CD4-positive, alpha-beta T cell treated with Interleukin-6 for 4 hours (primary cell): ENCODE results near the gene DDX39A.
"Not testable (repeated sequence)": the region's sequence is repeated elsewhere in the genome, so short reads cannot be mapped to it uniquely, and the experiment has no call there.

Experiments
- DNase-seq: peaks from one replicate; pipeline ENCODE4 v3.0.0-alpha.2; 2020; ENCODE audit warnings: mixed read lengths

Gene DDX39A

DNA sequence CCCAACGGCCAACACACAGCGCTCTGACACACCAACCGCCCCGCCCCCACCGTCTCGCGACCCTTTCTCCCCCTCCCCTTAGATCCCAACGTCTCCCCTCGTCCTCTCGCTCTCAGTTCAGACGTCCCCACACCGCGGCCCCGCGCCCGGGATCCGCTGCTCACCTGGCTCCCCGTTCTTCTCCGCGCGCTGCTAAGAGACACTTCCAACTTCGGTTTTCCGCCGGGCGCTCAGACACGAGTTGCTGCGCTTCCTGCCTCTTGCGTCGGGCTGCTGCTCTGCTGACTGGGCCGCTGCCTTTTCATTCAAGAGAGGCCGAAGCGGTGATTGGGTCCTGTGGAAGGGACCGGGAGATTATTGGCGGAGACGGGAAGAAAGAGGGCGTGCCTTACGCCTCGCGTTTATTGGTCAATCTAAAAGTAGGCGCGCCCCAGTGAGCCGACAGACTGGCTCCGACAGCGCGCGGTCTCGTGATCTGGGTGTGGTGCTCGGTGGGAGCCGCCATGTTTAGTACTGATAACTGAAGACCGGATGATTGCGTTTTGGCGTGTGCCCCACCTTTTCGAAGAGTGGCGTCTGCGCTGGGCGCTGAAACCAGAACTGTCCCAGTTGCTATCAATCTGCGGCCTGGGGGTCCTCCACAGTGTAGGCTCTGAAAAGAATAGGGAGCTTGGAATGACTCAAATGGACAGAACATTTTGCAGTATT lies at the start of gene DDX39A:
Gene DDX39A, minus strand, starts transcription at position 236 of the 708 bp plus-strand sequence. CDS start 6,121 bp downstream, outside the sequence.
- peak; percentile 97 for DNase-seq

DNA sequence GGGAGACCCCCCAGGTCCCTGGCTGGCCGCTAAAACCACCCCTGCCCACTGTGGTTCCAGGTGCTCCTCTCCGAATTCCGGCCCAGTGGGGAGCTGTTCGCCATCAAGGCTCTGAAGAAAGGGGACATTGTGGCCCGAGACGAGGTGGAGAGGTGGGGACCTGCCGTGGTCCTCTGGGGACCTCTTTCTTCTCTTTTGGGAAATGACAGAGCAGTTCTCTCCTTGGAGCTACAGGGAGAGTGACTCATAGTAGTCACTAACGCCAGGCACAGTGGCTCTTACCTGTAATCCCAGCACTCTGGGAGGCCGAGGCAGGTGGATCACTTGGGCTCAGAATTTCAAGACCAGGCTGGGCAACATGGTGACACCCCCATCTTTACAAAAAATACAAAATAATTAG lies 48.7 kb upstream of the DDX39A start:
- DNase-seq = no peak

DNA sequence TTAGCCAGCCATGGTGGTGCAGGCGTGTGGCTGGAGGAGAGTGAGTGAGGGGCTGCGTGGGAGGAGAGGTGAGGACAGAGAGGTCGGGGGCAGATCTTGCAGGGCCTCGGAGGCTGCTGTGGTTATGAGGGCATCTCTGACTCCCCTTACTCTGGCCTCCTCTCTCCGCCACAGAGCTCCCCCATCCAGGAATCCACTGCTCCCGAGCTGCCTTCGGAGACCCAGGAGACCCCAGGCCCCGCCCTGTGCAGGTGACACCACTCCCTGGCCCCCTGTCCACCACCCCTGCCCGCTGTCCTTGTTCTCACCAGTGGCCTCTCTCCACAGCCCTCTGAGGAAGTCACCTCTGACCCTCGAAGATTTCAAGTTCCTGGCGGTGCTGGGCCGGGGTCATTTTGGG lies 48.2 kb upstream of the DDX39A start:
- no peak for DNase-seq

DNA sequence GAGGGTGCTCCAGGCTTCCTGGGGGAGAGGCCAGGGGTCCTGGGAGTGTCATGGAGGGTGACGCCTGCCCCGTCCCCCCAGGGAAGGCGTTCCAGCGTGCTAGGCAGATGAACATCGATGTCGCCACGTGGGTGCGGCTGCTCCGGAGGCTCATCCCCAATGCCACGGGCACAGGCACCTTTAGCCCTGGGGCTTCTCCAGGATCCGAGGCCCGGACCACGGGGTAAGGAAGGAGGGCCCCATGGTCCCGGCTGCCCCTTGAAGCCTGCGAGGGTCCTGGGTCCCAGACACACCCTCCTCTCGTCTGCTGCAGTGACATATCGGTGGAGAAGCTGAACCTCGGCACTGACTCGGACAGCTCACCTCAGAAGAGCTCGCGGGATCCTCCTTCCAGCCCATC lies 44.6 kb upstream of the DDX39A start:
- no peak for DNase-seq

DNA sequence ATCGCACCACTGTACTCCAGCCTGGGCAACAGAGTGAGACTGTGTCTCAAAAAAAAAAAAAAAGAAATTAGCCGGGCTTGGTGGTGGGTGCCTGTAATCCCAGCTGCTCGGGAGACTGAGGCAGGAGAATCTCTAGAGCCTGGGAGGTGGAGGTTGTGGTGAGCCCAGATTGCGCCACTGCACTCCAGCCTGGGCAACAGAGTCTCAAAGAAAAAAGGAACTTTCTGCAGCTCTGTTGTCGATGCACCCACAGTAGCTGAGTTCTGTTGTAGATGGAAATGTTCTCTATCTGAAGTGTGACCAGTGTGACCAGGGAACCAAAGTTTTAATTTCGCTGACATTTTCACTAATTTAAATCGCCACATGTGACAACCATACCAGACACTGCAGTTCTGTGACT lies 43.3 kb upstream of the DDX39A start:
- not testable (repeated sequence) for DNase-seq

DNA sequence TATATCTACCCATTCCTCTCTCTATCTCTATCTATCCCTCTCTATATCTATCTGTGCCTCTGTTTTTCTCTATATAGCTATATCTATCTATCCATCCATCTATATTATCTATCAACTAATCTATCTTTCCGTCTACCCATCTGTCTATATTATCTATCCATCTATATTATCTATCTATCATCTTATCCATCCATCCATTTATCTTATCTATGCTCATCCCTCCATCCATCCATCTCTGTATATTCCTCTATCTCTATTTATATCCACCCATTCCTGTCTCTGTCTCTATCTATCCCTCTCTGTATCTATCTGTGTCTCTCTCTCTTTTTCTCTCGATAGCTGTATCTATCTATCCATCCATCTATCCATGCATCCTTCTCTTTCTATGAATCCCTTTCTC lies 41.8 kb upstream of the DDX39A start:
- DNase-seq = no peak

DNA sequence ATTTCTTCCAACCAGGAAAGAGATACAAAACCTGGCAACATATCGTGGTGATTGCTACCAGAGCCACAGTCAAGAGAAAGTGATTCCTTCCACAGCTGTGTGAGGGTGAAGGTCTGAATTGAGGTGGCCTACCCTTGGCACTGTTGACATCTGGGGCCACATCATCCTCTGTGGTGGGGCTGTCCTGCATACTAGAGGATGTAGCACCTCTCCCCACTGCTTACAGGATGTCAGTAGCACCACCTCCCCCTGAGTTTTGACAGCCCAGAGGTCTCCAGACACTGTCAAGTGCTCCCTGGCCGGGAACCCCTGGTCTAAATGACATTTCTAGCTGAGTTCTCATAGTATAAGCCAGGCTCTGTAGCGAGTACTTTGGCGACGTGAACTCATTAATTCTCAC lies 40.6 kb upstream of the DDX39A start:
- no peak for DNase-seq

DNA sequence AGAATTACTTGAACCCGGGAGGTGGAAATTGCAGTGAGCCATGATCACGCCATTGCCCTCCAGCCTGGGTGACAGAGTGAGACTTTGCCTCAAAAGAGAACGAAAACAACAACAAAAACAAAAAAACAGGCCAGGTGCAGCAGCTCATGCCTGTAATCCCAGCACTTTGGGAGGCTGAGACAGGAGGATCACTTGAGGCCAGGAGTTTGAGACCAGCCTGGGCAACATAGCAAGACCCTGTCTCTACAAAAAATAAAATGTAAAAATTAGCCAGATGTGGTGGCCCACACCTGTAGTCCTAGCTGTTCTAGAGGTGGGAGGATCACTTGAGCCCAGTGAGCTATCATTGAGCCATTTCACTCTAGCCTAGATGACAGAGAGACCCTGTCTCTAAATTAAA lies 33.2 kb upstream of the DDX39A start:
- not testable (repeated sequence) for DNase-seq

DNA sequence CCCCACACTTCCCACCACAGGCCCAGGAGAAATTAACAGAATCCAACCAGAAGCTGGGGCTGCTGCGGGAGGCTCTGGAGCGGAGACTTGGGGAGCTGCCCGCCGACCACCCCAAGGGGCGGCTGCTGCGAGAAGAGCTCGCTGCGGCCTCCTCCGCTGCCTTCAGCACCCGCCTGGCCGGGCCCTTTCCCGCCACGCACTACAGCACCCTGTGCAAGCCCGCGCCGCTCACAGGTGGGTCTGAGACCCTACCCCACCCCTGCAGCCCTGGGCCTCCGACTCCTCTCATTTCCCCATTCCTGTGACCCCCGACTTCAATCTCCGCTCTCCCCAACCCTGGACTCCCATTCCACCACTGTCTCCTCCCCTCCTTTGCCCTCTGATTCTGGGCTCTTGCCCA lies 31.7 kb upstream of the DDX39A start:
- DNase-seq = no peak

DNA sequence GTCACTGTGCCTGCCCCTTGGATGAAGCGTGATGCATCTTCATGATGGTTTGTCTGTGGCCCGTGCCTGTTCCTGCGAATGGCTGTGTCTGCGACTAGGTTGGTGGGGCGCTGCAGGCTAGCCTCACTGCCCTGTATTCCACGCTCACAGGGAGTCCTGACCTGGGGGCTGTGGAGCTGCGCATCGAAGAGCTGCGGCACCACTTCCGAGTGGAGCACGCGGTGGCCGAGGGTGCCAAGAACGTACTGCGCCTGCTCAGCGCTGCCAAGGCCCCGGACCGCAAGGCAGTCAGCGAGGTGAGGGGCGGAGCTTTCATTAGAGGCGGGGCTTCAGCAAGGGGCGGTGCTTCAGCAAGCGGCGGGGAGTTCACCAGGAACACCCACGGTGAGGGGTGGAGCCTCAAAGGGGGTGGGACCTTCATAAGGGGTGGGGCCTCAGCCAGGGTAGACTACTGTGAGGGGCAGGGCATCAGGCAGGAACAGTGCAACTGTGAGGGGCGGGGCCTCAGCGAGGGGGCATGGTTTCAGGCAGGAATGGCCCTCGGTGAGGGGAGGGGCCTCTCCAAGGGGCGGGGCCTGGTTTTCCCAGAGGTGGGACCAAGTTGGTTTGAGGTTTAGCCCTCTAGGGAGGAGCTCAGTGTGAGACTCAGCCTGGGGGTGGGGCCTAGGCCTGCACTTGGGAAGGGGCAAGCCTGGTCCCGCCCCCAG lies 31.2 kb upstream of the DDX39A start:
- peak; percentile 34 for DNase-seq

DNA sequence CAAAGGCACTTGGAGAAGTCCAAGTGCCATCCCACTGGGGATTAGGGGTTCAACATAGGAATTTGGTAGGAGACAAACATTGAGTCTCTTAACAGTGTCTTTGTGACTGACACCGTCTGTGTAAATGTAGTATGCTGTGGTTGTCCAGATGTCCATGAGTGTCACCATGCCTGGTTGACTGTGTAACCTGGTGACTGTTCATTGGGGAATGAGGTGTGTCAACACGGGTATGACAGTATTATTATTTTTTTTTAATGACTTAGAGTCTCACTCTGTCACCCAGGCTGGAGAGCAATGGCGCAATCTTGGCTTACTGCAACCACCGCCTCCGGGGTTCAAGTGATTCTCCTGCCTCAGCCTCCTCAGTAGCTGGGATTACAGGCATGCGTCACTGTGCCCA lies 30.2 kb upstream of the DDX39A start:
- no peak for DNase-seq

DNA sequence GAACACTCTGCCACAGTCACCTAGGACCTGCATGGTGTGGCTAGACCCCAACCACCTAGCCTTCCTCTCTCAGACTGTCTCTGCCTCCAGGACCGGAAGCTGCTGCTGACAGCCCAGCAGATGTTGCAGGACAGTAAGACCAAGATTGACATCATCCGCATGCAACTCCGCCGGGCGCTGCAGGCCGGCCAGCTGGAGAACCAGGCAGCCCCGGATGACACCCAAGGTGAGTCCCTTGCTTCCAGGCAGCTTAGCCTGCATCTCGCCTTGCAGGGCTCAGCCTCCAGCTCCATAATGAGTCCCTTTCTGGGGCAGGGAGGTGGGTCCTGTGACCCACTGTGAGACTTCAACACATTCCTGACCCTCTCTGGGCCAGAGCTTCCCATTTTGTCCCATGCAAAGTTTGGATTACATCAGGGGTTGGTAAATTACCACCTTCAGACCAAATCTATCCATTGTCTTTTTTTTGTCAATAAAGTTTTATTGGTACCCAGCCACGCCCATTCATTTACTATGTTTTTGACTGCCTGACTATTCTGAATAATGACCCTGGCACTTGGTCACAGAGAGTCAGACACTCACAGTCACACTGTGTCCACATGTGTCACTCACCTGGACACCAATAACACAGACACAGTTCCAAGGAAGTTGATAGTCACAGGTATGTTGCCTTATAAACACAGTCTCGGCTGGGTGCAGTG lies 27.3 kb upstream of the DDX39A start:
- no peak for DNase-seq

DNA sequence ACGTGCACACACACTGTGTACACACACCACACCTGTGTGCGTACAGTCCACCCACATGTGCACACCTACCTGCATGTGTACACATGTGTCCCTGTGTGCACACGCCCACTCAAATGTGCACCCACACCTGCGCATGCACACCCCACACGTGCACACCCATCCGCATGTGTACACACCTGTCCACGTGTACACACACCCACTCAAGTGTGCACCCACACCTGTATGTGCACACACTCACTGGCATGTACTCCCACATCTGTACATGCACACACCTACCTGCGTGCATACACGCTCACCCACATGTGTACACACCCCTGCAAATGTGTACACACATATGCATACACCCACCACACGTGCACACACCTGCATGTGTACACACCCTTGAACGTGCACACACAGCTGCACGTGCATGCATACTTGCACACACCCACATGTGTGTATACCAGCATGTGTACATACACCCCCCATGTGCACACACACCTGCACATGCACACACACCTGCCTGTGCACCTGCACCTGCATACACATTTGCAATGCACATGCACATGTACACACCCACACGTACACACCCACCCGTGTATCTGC lies 24.6 kb upstream of the DDX39A start:
- DNase-seq = no peak

DNA sequence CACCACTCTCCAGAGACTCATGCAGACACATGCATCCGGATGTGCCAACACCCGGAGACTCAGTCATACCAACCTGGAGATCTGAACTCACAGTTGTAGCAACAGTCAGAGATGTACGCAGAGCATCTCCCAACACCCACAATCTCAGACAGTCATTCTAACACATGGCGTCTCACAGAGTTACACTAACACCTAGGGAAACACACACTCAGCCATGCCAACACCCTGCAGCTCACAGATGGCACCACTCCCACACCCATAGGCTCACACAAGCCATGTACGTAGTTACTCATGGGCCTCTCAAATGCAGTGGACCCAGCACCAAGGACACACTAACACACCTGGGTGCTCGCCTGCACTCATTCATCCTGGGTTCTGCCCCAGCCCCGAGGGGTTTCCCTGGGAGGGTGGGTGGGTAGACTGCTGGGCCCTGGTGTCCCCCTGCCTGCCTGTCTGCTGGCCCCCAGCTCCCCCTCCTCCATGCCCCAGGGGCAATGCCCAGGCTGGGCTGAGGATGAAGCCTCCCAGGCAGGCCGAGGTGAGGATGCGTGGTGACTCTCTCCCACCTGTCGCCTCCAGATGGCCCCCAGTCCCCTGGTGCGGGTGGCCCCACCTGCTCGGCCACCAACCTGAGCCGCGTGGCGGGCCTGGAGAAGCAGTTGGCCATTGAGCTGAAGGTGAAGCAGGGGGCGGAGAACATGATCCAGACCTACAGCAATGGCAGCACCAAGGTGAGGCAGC lies 23.9 kb upstream of the DDX39A start:
- no peak for DNase-seq

DNA sequence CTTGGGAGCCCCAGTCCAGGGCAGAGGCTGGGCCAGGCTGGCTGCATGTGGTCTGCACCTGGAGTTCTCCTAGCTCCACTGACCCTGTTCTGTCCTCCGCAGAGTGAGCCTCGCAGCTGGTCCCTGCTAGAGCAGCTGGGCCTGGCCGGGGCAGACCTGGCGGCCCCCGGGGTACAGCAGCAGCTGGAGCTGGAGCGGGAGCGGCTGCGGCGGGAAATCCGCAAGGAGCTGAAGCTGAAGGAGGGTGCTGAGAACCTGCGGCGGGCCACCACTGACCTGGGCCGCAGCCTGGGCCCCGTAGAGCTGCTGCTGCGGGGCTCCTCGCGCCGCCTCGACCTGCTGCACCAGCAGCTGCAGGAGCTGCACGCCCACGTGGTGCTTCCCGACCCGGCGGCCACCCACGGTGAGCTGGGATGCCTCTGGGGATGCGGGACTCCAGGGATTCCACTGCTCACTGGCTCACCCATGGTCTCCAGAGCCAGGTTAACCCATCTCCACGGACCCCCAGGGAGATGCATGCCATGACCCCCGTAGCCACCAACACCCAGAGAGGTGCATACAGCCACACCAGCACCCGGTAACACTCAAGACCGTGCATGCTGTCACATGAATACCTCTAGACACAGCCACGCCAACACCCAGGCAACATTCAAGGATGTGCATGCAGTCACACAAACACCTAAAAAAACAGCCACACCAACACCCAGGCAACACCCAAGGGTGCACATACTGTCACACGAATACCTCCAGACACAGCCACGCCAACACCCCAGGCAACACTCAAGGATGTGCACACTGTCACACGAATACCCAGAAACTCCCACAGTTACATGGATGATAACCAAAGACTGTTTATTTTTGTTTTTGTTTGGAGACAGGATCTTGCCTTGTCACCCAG lies 22.1 kb upstream of the DDX39A start:
- DNase-seq = no peak

DNA sequence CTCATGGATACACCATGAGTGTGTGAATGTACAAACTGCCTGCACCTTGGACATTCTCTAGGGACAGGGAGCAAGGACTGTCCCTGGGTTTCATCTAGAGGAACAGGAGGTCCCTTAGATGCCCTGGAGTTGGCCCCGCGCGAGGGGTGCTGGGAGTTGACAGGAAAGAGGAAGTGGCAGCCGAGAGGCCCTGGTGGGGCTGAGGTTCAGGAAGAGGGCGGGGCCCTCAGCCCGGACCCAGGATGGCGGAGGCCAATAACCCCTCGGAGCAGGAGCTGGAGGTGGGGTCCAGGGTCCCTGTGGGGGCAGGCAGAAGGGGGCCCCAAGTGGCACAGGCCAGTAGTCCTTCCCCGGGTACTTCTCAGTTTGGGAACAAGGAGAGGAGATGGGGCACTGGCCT lies 20.9 kb upstream of the DDX39A start:
- DNase-seq = peak; percentile 86

DNA sequence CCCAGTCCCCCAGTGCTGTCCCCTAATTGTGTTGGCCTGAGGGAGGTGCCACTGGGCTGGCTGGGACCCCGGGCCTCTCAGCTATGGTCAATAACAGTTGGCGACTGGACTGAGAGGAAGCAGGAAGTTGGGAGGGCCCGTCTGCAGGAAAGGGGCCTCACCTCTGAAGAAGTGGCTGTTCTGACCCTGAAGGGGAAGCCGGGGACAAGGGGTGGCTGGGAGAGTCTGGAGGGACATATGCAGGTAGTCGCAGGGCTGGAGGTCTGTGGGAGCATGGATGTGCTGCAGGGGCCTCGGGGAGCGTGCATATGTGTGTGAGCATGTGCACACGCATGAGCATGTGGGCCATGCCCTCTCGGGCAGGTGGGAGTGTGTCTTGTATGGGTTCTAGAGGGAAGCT lies 19.9 kb upstream of the DDX39A start:
- DNase-seq = no peak

DNA sequence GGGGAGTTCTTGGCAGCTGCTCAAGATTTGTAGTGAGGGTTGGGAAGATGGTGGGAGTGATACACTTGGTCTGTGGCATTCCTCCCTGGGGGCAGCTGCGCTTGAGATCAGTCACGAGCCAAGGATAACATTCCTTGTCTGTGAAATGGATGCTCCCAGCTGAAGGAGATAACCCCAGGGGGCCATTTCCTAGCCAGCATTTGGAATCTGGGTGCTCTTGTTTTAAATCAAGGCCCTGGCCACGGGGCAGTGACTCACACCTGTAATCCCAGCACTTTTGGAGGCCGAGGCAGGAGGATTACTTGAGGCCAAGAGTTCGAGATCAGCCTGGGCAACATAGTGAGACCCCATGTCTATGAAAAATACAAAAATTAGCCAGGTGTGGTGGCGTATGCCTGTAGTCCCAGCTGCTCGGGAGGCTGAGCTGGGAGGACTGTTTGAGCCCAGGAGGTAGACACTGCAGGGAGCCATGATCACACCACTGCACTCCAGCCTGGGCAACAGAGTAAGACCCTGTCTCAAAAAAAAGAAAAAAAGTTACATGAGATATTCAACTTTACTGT lies 18.5 kb upstream of the DDX39A start:
- DNase-seq = no peak

DNA sequence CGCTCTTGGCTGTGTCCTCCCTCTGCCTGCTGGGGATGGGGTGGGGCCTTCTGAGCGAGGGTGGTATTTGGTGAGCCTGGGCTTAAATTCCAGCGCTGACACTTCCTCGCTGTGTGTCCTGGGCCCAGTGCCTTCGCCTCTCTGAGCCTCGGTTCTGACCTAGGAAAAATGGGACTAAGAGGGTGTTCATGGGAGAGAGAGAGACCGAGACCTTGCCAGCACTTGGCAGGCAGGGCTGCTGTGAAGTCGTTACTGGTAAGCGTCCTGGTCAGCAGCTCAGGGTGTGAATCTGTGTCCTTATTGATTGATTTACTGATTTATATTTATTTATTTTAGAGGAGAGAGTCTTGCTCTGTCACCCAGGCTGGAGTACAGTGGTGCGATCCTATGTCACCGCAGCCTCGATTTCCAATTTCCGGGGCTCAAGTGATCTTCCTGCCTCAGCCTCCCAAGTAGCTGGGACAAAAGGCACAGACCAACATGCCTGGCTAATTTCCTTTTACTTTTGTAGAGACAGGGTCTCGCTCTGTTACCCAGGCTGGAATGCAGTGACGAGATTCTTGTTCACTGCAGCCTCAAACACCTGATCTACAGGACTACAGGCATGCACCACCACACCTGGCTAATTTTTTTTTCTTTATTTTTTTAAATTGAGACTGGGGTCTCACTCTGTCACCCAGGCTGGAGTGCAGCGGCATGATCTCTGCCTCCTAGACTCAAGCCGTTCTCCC lies 16.3 kb upstream of the DDX39A start:
- DNase-seq = no peak

DNA sequence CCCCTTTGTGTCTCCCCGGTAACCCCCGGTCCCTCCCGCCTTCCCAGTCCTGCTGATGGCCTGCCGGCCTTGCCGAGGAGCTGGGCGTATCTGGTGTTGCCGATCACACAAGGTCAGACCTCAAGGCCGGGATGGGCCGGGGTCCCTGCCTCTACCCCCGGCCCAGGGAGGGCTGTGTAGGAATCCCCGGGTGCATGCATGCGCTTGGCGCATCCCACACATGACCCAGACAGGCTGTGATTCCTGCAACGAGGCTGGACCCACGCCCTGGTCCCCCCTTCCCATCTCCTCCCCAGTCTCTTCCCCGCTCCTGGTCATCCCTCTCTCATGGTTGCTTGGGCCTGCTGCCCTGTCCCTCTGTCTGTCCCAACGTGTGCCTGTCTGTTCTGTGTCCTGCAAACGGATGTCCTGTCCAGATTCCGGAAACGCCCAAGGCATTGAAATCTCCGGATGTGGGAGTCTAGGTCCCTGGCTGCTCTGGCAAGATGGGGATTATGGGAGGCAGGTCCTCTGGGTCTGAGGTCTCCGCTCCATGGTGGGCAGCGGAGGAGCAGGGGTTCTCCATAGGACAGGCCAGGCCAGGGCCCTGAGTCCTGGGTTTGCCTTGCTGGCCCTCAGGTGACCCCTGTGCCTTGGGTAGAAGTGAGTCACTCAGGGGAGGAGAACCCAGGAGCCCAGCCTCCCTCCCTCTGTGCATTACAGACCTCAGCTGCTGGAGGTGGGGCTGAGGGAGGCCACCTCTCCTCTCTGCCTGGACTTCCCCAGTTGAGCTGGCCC lies 15.6 kb upstream of the DDX39A start:
- DNase-seq = peak; percentile 41
